ENCODE measurements around the gene TCF7L2.

Gene TCF7L2

GRCh38 chr10:113169853-113170460, 219.9 kb downstream of the TCF7L2 start:
- Mint-ChIP-seq H3K4me1 (ENCODE audit: low read depth) (peaks cover 8% of the 10 kb centered on the region), H3K27ac (no peak overlapping the region), H3K4me3 (no peak overlapping the region), H3K36me3 (ENCODE audit: low read depth) (no peaks in the 10 kb centered on the region), H3K27me3 (peaks cover 14% of the 10 kb centered on the region), H3K9me3 (no peaks in the 10 kb centered on the region)
- no peak for DNase-seq

GRCh38 chr10:113171662-113172061, 221.6 kb downstream of the TCF7L2 start:
- peaks cover 14% of the 10 kb centered on the region for H3K27me3 Mint-ChIP-seq
- no peak overlapping the region for H3K4me3 Mint-ChIP-seq
- no peak overlapping the region for H3K27ac Mint-ChIP-seq
- H3K4me1 Mint-ChIP-seq (ENCODE audit: low read depth) = peaks cover 8% of the 10 kb centered on the region
- DNase-seq = no peak
- no peaks in the 10 kb centered on the region for H3K9me3 Mint-ChIP-seq
- H3K36me3 Mint-ChIP-seq (ENCODE audit: low read depth) = no peaks in the 10 kb centered on the region

- Mint-ChIP-seq H3K4me1 (ENCODE audit: low read depth) (peaks cover 3% of the 10 kb centered on the region), H3K9me3 (no peaks in the 10 kb centered on the region), H3K27me3 (peaks cover 3% of the 10 kb centered on the region), H3K36me3 (ENCODE audit: low read depth) (no peaks in the 10 kb centered on the region), H3K27ac (no peak overlapping the region), H3K4me3 (no peak overlapping the region)
- DNase-seq = no peak
These were observed 225.1 kb downstream of the TCF7L2 start for GRCh38 chr10:113175176-113175575.

- Mint-ChIP-seq H3K4me3 (no peak overlapping the region), H3K27me3 (no peaks in the 10 kb centered on the region), H3K36me3 (ENCODE audit: low read depth) (no peaks in the 10 kb centered on the region), H3K4me1 (ENCODE audit: low read depth) (no peaks in the 10 kb centered on the region), H3K9me3 (no peaks in the 10 kb centered on the region), H3K27ac (no peak overlapping the region)
- DNase-seq = no peak
These were observed 226.0 kb downstream of the TCF7L2 start for GRCh38 chr10:113175756-113176651.

GRCh38 chr10:113176652-113177155, 226.7 kb downstream of the TCF7L2 start:
- Mint-ChIP-seq H3K4me1 (ENCODE audit: low read depth) (no peaks in the 10 kb centered on the region), H3K36me3 (ENCODE audit: low read depth) (no peaks in the 10 kb centered on the region), H3K27ac (no peak overlapping the region), H3K9me3 (no peaks in the 10 kb centered on the region), H3K27me3 (no peaks in the 10 kb centered on the region), H3K4me3 (no peak overlapping the region)
- DNase-seq = no peak

- Mint-ChIP-seq H3K36me3 (ENCODE audit: low read depth) (no peaks in the 10 kb centered on the region), H3K4me3 (no peak overlapping the region), H3K4me1 (ENCODE audit: low read depth) (no peaks in the 10 kb centered on the region), H3K9me3 (no peaks in the 10 kb centered on the region), H3K27me3 (no peaks in the 10 kb centered on the region), H3K27ac (no peak overlapping the region)
- no peak for DNase-seq
These were observed 227.3 kb downstream of the TCF7L2 start for GRCh38 chr10:113177156-113177935.

- Mint-ChIP-seq H3K9me3 (no peaks in the 10 kb centered on the region), H3K27me3 (no peaks in the 10 kb centered on the region), H3K4me3 (no peak overlapping the region), H3K27ac (no peak overlapping the region), H3K4me1 (ENCODE audit: low read depth) (no peaks in the 10 kb centered on the region), H3K36me3 (ENCODE audit: low read depth) (no peaks in the 10 kb centered on the region)
- no peak for DNase-seq
These were observed 227.9 kb downstream of the TCF7L2 start for GRCh38 chr10:113177936-113178335.

- Mint-ChIP-seq H3K27ac (no peak overlapping the region), H3K4me1 (ENCODE audit: low read depth) (no peaks in the 10 kb centered on the region), H3K27me3 (no peaks in the 10 kb centered on the region), H3K36me3 (ENCODE audit: low read depth) (no peaks in the 10 kb centered on the region), H3K4me3 (no peak overlapping the region), H3K9me3 (no peaks in the 10 kb centered on the region)
- no peak for DNase-seq
These were observed 228.7 kb downstream of the TCF7L2 start for GRCh38 chr10:113178771-113179170.

- Mint-ChIP-seq H3K4me3 (no peak overlapping the region), H3K36me3 (ENCODE audit: low read depth) (no peaks in the 10 kb centered on the region), H3K9me3 (no peaks in the 10 kb centered on the region), H3K4me1 (ENCODE audit: low read depth) (no peaks in the 10 kb centered on the region), H3K27ac (no peak overlapping the region), H3K27me3 (no peaks in the 10 kb centered on the region)
- no peak for DNase-seq
These were observed 229.2 kb downstream of the TCF7L2 start for GRCh38 chr10:113179265-113179664.

GRCh38 chr10:113179966-113180365, 229.9 kb downstream of the TCF7L2 start:
- H3K27ac Mint-ChIP-seq = no peak overlapping the region
- no peaks in the 10 kb centered on the region for H3K36me3 Mint-ChIP-seq (ENCODE audit: low read depth)
- H3K9me3 Mint-ChIP-seq = no peaks in the 10 kb centered on the region
- no peaks in the 10 kb centered on the region for H3K4me1 Mint-ChIP-seq (ENCODE audit: low read depth)
- H3K27me3 Mint-ChIP-seq = no peaks in the 10 kb centered on the region
- DNase-seq = no peak
- no peak overlapping the region for H3K4me3 Mint-ChIP-seq

- Mint-ChIP-seq H3K4me3 (no peak overlapping the region), H3K4me1 (ENCODE audit: low read depth) (no peaks in the 10 kb centered on the region), H3K27ac (no peak overlapping the region), H3K27me3 (no peaks in the 10 kb centered on the region), H3K36me3 (ENCODE audit: low read depth) (no peaks in the 10 kb centered on the region), H3K9me3 (no peaks in the 10 kb centered on the region)
- no peak for DNase-seq
These were observed 230.5 kb downstream of the TCF7L2 start for GRCh38 chr10:113180401-113181154.

GRCh38 chr10:113182154-113182553, 232.1 kb downstream of the TCF7L2 start:
- Mint-ChIP-seq H3K9me3 (no peaks in the 10 kb centered on the region), H3K4me1 (ENCODE audit: low read depth) (no peaks in the 10 kb centered on the region), H3K36me3 (ENCODE audit: low read depth) (no peaks in the 10 kb centered on the region), H3K27ac (no peak overlapping the region), H3K27me3 (no peaks in the 10 kb centered on the region), H3K4me3 (no peak overlapping the region)
- no peak for DNase-seq

GRCh38 chr10:113183573-113183972, 233.5 kb downstream of the TCF7L2 start:
- Mint-ChIP-seq H3K36me3 (ENCODE audit: low read depth) (no peaks in the 10 kb centered on the region), H3K9me3 (no peaks in the 10 kb centered on the region), H3K4me3 (no peak overlapping the region), H3K27me3 (no peaks in the 10 kb centered on the region), H3K27ac (no peak overlapping the region), H3K4me1 (ENCODE audit: low read depth) (no peaks in the 10 kb centered on the region)
- DNase-seq = no peak
